ENCODE results near the gene OR2AJ1.

- TF ChIP-seq CTCF (IDR thresholded peaks at IDR 0.05) (no peak), POLR2A (IDR thresholded peaks at IDR 0.05) (no peak)
Measured at GRCh38 chr1:247895976-247896375, 28.7 kb upstream of the OR2AJ1 start.

All from prostate gland (tissue), 2 donors.